OCI-LY3 (cell line): ENCODE data around the gene FAM76B.
A peak's percentile ranks its signal among the peaks of the same experiment; 100 is the strongest.

Experiments used
- H2AFZ ChIP-seq: fragments of 200-600, 300-600 bp; shearing (Covaris generic); 2 replicates; pipeline ENCODE4 v1.6.0; 2014; ENCODE audit warnings: antibody characterized with exemption, low read depth, low read length
- H3K27ac ChIP-seq: fragments of 200-600, 300-600 bp; sonication (generic); 2 replicates; pipeline ENCODE4 v1.5.1; 2014; ENCODE audit warnings: mild to moderate bottlenecking, low read length, moderate library complexity, mixed read lengths
- H3K27me3 ChIP-seq: fragments of 200-600, 300-600 bp; sonication (generic); 2 replicates; pipeline ENCODE4 v1.6.1; 2014; ENCODE audit warnings: low read depth, low read length, mixed read lengths
- H3K36me3 ChIP-seq: fragments of 200-600, 300-600 bp; sonication (generic); replicated peaks from 2 replicates; pipeline ENCODE3; 2014; ENCODE audit warnings: low read depth, low read length, mixed read lengths
- H3K4me1 ChIP-seq: fragments of 300-600, 200-600 bp; sonication (generic); 2 replicates; pipeline ENCODE4 v1.6.1; 2014; ENCODE audit warnings: low read length, mixed read lengths
- H3K4me2 ChIP-seq: fragments of 200-600, 300-600 bp; sonication (generic); 2 replicates; pipeline ENCODE4 v1.6.1; 2014; ENCODE audit warnings: low read length, mixed read lengths
- H3K4me3 ChIP-seq: fragments of 300-600, 200-600 bp; sonication (generic); 2 replicates; pipeline ENCODE4 v1.5.1; 2014; ENCODE audit warnings: antibody characterized with exemption, mild to moderate bottlenecking, low read length, moderate library complexity
- H3K79me2 ChIP-seq: fragments of 300-600, 200-600 bp; shearing (Covaris generic); 2 replicates; pipeline ENCODE4 v1.6.1; 2014; ENCODE audit warnings: mild to moderate bottlenecking, low read length, mixed read lengths
- H3K9ac ChIP-seq: fragments of 300-600, 200-600 bp; shearing (Covaris generic); 2 replicates; pipeline ENCODE4 v1.6.0; 2014; ENCODE audit warnings: mild to moderate bottlenecking, low read length, moderate library complexity
- H3K9me3 ChIP-seq: fragments of 200-600, 300-600 bp; shearing (Covaris generic); 2 replicates; pipeline ENCODE4 v1.6.1; 2014; ENCODE audit warnings: low read length, mixed read lengths; ENCODE audit not compliant: insufficient read depth
- H4K20me1 ChIP-seq: fragments of 200-600, 300-600 bp; sonication (generic); 2 replicates; pipeline ENCODE4 v1.6.1; 2016; ENCODE audit warnings: low read length, mixed read lengths; ENCODE audit not compliant: insufficient read depth
- CTCF ChIP-seq: fragments of 200-600, 300-600 bp; sonication (generic); IDR thresholded peaks from 2 replicates; pipeline ENCODE4 v1.5.1; 2014; ENCODE audit warnings: antibody characterized with exemption, low read length, low read depth
- EZH2phosphoT487 ChIP-seq: fragments of 200-600 bp; shearing (Covaris generic); IDR thresholded peaks from 2 replicates; pipeline ENCODE4 v1.6.1; 2018; ENCODE audit warnings: antibody characterized with exemption, mixed run types, low read depth

Gene FAM76B

GRCh38 chr11:95790123-95790932 is 746 bp upstream of the FAM76B start, which contains the start of gene CEP57:
Gene CEP57 (plus strand): TSS chr11:95790498. CDS start chr11:95790699, 201 bp downstream.
- Histone ChIP-seq H2AFZ (peak within 1 kb of the TSS; percentile 52; the same call in 1 of the 2 replicates), H3K27ac (peak within 1 kb of the TSS; percentile 92)

GRCh38 chr11:95788921-95789505 is 569 bp downstream of the FAM76B start:
- peaks cover 17% of the 10 kb centered on the region for H3K4me1 ChIP-seq
- H3K9me3 ChIP-seq, result no peaks in the 10 kb centered on the region
- H2AFZ ChIP-seq, result peak overlapping the region; percentile 46; the same call in 1 of the 2 replicates
- H3K4me3 ChIP-seq, result peak overlapping the region; percentile 94
- H3K79me2 ChIP-seq, result peaks cover 55% of the 10 kb centered on the region
- H4K20me1 ChIP-seq, result peaks cover 20% of the 10 kb centered on the region
- H3K9ac ChIP-seq, result peak overlapping the region; percentile 93
- H3K36me3 ChIP-seq, result peaks cover 22% of the 10 kb centered on the region
- peak overlapping the region; percentile 92 for H3K27ac ChIP-seq
- H3K4me2 ChIP-seq, result peak overlapping the region; percentile 89
- TF ChIP-seq EZH2phosphoT487 (no peak), CTCF (no peak)
- no peaks in the 10 kb centered on the region for H3K27me3 ChIP-seq

More at GRCh38 chr11:95790123-95790932, 746 bp upstream of the FAM76B start, which contains the start of gene CEP57:
- Histone ChIP-seq H4K20me1 (peaks cover 29% of the 10 kb centered on the region), H3K4me2 (peak within 1 kb of the TSS; percentile 94), H3K9me3 (no peaks in the 10 kb centered on the region), H3K4me1 (peaks cover 17% of the 10 kb centered on the region), H3K4me3 (peak within 1 kb of the TSS; percentile 94), H3K27me3 (no peaks in the 10 kb centered on the region), H3K79me2 (peaks cover 67% of the 10 kb centered on the region), H3K9ac (peak within 1 kb of the TSS; percentile 93), H3K36me3 (peaks cover 12% of the 10 kb centered on the region)
- no peak for TF ChIP-seq CTCF
- no peak for TF ChIP-seq EZH2phosphoT487

- H3K4me2 ChIP-seq, result no peak overlapping the region
- H3K9me3 ChIP-seq, result no peaks in the 10 kb centered on the region
- no peak overlapping the region for H3K4me3 ChIP-seq
- no peak overlapping the region for H3K9ac ChIP-seq
- H4K20me1 ChIP-seq, result peaks cover 4% of the 10 kb centered on the region; the same call in 1 of the 2 replicates
- peaks cover 13% of the 10 kb centered on the region; the same call in 1 of the 2 replicates for H3K79me2 ChIP-seq
- peaks cover 76% of the 10 kb centered on the region for H3K36me3 ChIP-seq
- H3K27me3 ChIP-seq, result no peaks in the 10 kb centered on the region
- H2AFZ ChIP-seq, result no peak overlapping the region
- H3K27ac ChIP-seq, result 0 out of 2 replicates have a peak overlapping the region, but pooled peaks have one; percentile 16
- TF ChIP-seq EZH2phosphoT487 (no peak), CTCF (no peak)
- H3K4me1 ChIP-seq, result peaks cover 49% of the 10 kb centered on the region
Measured at GRCh38 chr11:95780544-95780943, 9.0 kb downstream of the FAM76B start.

- Histone ChIP-seq H3K36me3 (peaks cover 76% of the 10 kb centered on the region), H3K27me3 (no peaks in the 10 kb centered on the region), H3K79me2 (peaks cover 13% of the 10 kb centered on the region; the same call in 1 of the 2 replicates), H3K27ac (peak overlapping the region; percentile 70), H4K20me1 (peaks cover 4% of the 10 kb centered on the region; the same call in 1 of the 2 replicates), H3K4me1 (peaks cover 49% of the 10 kb centered on the region), H3K9ac (no peak overlapping the region), H2AFZ (no peak overlapping the region), H3K9me3 (no peaks in the 10 kb centered on the region), H3K4me2 (peak overlapping the region; percentile 41), H3K4me3 (peak overlapping the region; percentile 13; the same call in 1 of the 2 replicates)
- TF ChIP-seq CTCF (no peak), EZH2phosphoT487 (no peak)
Measured at GRCh38 chr11:95778699-95779098, 10.9 kb downstream of the FAM76B start.
